SK-N-SH treated with all-trans-retinoic acid at 6 μM for 48 hours (cell line): ENCODE measurements around the gene GABBR2.

Experiments
- ATAC-seq: fragments of 200-7000 bp; cut with Tn5 transposase; 3 replicates; pipeline ENCODE4 v1.9.1; 2020; ENCODE audit warnings: mild to moderate bottlenecking, moderate library complexity
- ARNTL ChIP-seq: fragments of 450-650 bp; formaldehyde crosslinking; IDR thresholded peaks from 2 replicates; pipeline ENCODE4 v1.5.0; 2020; ENCODE audit warnings: low read depth, mild to moderate bottlenecking, moderate library complexity, borderline replicate concordance
- BACH2 ChIP-seq: fragments of 250-450 bp; sonication (Bioruptor Pico); IDR thresholded peaks from 2 replicates; pipeline ENCODE4 v1.9.0; 2021; ENCODE audit warnings: mild to moderate bottlenecking, borderline replicate concordance
- CSDC2 ChIP-seq: fragments of 250-450 bp; sonication (Bioruptor Pico); IDR thresholded peaks from 2 replicates; pipeline ENCODE4 v1.5.0; 2020; ENCODE audit warnings: mild to moderate bottlenecking, moderate library complexity
- CSRNP3 ChIP-seq: fragments of 250-450 bp; sonication (Bioruptor Pico); IDR thresholded peaks from 2 replicates; pipeline ENCODE4 v1.5.1; 2021; ENCODE audit warnings: mild to moderate bottlenecking, moderate library complexity
- GLIS3 ChIP-seq: fragments of 250-450 bp; sonication (Bioruptor Pico); IDR thresholded peaks from 2 replicates; pipeline ENCODE4 v1.5.0; 2020; ENCODE audit warnings: mild to moderate bottlenecking, moderate library complexity
- ISL1 ChIP-seq: fragments of 250-450 bp; sonication (Bioruptor Pico); IDR thresholded peaks from 2 replicates; pipeline ENCODE4 v2.1.2; 2022; ENCODE audit warnings: mild to moderate bottlenecking, moderate library complexity
- OSR1 ChIP-seq: fragments of 250-450 bp; sonication (Bioruptor Pico); IDR thresholded peaks from 2 replicates; pipeline ENCODE4 v1.8.0; 2022; ENCODE audit warnings: moderate library complexity, mild to moderate bottlenecking, inconsistent platforms
- PATZ1 ChIP-seq: fragments of 250-450 bp; sonication (Bioruptor Pico); IDR thresholded peaks from 2 replicates; pipeline ENCODE4 v1.8.0; 2020; ENCODE audit warnings: mild to moderate bottlenecking, moderate library complexity, borderline replicate concordance
- POU6F1 ChIP-seq: fragments of 250-450 bp; sonication (Bioruptor Pico); IDR thresholded peaks from 2 replicates; pipeline ENCODE4 v1.8.0; 2021; ENCODE audit warnings: low read depth, mild to moderate bottlenecking, moderate library complexity, borderline replicate concordance
- PPARA ChIP-seq: fragments of 250-450 bp; sonication (Bioruptor Pico); IDR thresholded peaks from 2 replicates; pipeline ENCODE4 v1.5.0; 2020; ENCODE audit warnings: mild to moderate bottlenecking, borderline replicate concordance
- RARB ChIP-seq: fragments of 250-450 bp; sonication (Bioruptor Pico); IDR thresholded peaks from 2 replicates; pipeline ENCODE4 v1.8.0; 2021; ENCODE audit warnings: mild to moderate bottlenecking, moderate library complexity
- SNAI2 ChIP-seq: fragments of 250-450 bp; sonication (Bioruptor Pico); IDR thresholded peaks from 2 replicates; pipeline ENCODE4 v1.5.0; 2020; ENCODE audit warnings: mild to moderate bottlenecking, moderate library complexity
- TCF4 ChIP-seq: fragments of 250-450 bp; sonication (Bioruptor Pico); IDR thresholded peaks from 2 replicates; pipeline ENCODE4 v1.8.0; 2021; ENCODE audit warnings: mild to moderate bottlenecking, moderate library complexity, borderline replicate concordance
- TOX ChIP-seq: fragments of 250-450 bp; sonication (Bioruptor Pico); IDR thresholded peaks from 2 replicates; pipeline ENCODE4 v1.8.0; 2021; ENCODE audit warnings: mild to moderate bottlenecking, moderate library complexity, borderline replicate concordance
- TSHZ2 ChIP-seq: fragments of 250-450 bp; sonication (Bioruptor Pico); IDR thresholded peaks from 2 replicates; pipeline ENCODE4 v1.5.0; 2020; ENCODE audit warnings: mild to moderate bottlenecking, moderate library complexity
- ZC3H10 ChIP-seq: fragments of 250-450 bp; sonication (Bioruptor Pico); IDR thresholded peaks from 2 replicates; pipeline ENCODE4 v1.5.1; 2021; ENCODE audit warnings: mild to moderate bottlenecking, moderate library complexity
- ZFP30 ChIP-seq: fragments of 450-650 bp; formaldehyde crosslinking; IDR thresholded peaks from 2 replicates; pipeline ENCODE4 v1.5.0; 2022; ENCODE audit warnings: mild to moderate bottlenecking, moderate library complexity
- ZNF565 ChIP-seq: fragments of 450-650 bp; formaldehyde crosslinking; conservative IDR thresholded peaks from 2 replicates; pipeline ENCODE4 v1.5.0; 2020; ENCODE audit warnings: low read depth, mild to moderate bottlenecking, moderate library complexity
- ZNF70 ChIP-seq: fragments of 450-650 bp; formaldehyde crosslinking; IDR thresholded peaks from 2 replicates; pipeline ENCODE4 v1.5.0; 2020; ENCODE audit warnings: mild to moderate bottlenecking, moderate library complexity
- ZNF8 ChIP-seq: fragments of 450-650 bp; formaldehyde crosslinking; IDR thresholded peaks from 2 replicates; pipeline ENCODE4 v1.5.0; 2020; ENCODE audit warnings: mild to moderate bottlenecking, moderate library complexity

GABBR2 gene

GRCh38 chr9:98399950-98400683 lies 308.6 kb downstream of the GABBR2 start (continued):
- TF ChIP-seq CSRNP3 (CRISPR knock-in tag) (no peak), SNAI2 (no peak), BACH2 (CRISPR knock-in tag) (no peak), ISL1 (CRISPR knock-in tag) (no peak), PATZ1 (CRISPR knock-in tag) (no peak), TOX (no peak), ZNF565 (CRISPR knock-in tag) (no peak), ZC3H10 (no peak)

- ATAC-seq = no peak
- TF ChIP-seq CSRNP3 (CRISPR knock-in tag) = no peak
- TF ChIP-seq TSHZ2 = no peak
- TF ChIP-seq ARNTL (CRISPR knock-in tag) = no peak
- TF ChIP-seq POU6F1 = no peak
- TF ChIP-seq OSR1 = no peak
- no peak for TF ChIP-seq BACH2 (CRISPR knock-in tag)
- TF ChIP-seq ZNF8 = no peak
- TF ChIP-seq ISL1 (CRISPR knock-in tag) = no peak
- TF ChIP-seq SNAI2 = no peak
- TF ChIP-seq ZNF565 (CRISPR knock-in tag) = no peak
Observed at GRCh38 chr9:98396656-98397055, 312.1 kb downstream of the GABBR2 start.

- TF ChIP-seq GLIS3 (CRISPR knock-in tag) = no peak
- TF ChIP-seq OSR1 = no peak
- no peak for TF ChIP-seq CSDC2
- no peak for ATAC-seq
Observed at GRCh38 chr9:98396236-98396635, 312.5 kb downstream of the GABBR2 start.

GRCh38 chr9:98391867-98392266 lies 316.9 kb downstream of the GABBR2 start:
- no peak for ATAC-seq
- TF ChIP-seq ZNF70 (CRISPR knock-in tag) (no peak), ZNF565 (CRISPR knock-in tag) (no peak), ZFP30 (no peak), OSR1 (no peak)

GRCh38 chr9:98391406-98391805 lies 317.3 kb downstream of the GABBR2 start:
- ATAC-seq = no peak
- TF ChIP-seq ZC3H10 (no peak), TCF4 (CRISPR knock-in tag) (no peak), PPARA (CRISPR knock-in tag) (no peak), ZFP30 (no peak), ZNF70 (CRISPR knock-in tag) (no peak), CSDC2 (no peak), TSHZ2 (no peak), POU6F1 (no peak), RARB (CRISPR knock-in tag) (no peak)
